ENCODE results near the gene PARD3. TPM values are rescaled to one million over a fixed set of nuclear protein-coding genes. Genes with fewer than 3 reads are reported as not detected.

PARD3 gene
- total RNA-seq, 2 donors from 2014 or later: 59.6 to 74.6 TPM

- Mint-ChIP-seq H3K36me3 (ENCODE audit: low read depth) (peaks cover 39% of the 10 kb centered on the region), H3K27ac (no peak overlapping the region), H3K4me3 (no peak overlapping the region), H3K27me3 (ENCODE audit: insufficient read depth) (no peaks in the 10 kb centered on the region), H3K9me3 (peaks cover 2% of the 10 kb centered on the region), H3K4me1 (no peaks in the 10 kb centered on the region)
- peaks cover 56% of the 10 kb centered on the region for H3K36me3 ChIP-seq (ENCODE audit: control insufficient read depth, insufficient read depth, low read length)
- no peak for DNase-seq
- H3K4me3 ChIP-seq (ENCODE audit: low read length): no peak overlapping the region
- no peak overlapping the region for H3K9ac ChIP-seq (ENCODE audit: extremely low read depth, low read length, poor library complexity, severe bottlenecking)
- TF ChIP-seq CTCF (conservative IDR thresholded peaks at IDR 0.05): no peak
- H3K4me1 ChIP-seq (ENCODE audit: control insufficient read depth, insufficient read depth, low read length): no peaks in the 10 kb centered on the region
- H3K27ac ChIP-seq (ENCODE audit: low read depth, low read length): no peak overlapping the region
- H3K9me3 ChIP-seq (ENCODE audit: control insufficient read depth, low read length): peaks cover 10% of the 10 kb centered on the region
- WGBS, 2 experiments (ENCODE audit: insufficient coverage in 1 of 2, insufficient read length in 1 of 2): 80 to 100% methylated on average over 1 to 3 of the region's 3 CpGs
- H3K27me3 ChIP-seq (ENCODE audit: control insufficient read depth, insufficient read depth, low read length, poor library complexity, severe bottlenecking): no peaks in the 10 kb centered on the region
These were observed 468.0 kb downstream of the PARD3 start for GRCh38 chr10:34347131-34347530.

GRCh38 chr10:34346516-34347100 lies 468.5 kb downstream of the PARD3 start:
- DNase-seq: no peak
- Histone ChIP-seq H3K9me3 (ENCODE audit: control insufficient read depth, low read length) (peaks cover 10% of the 10 kb centered on the region), H3K27ac (ENCODE audit: low read depth, low read length) (no peak overlapping the region), H3K27me3 (ENCODE audit: control insufficient read depth, insufficient read depth, low read length, poor library complexity, severe bottlenecking) (no peaks in the 10 kb centered on the region), H3K36me3 (ENCODE audit: control insufficient read depth, insufficient read depth, low read length) (peaks cover 56% of the 10 kb centered on the region), H3K4me1 (ENCODE audit: control insufficient read depth, insufficient read depth, low read length) (no peaks in the 10 kb centered on the region), H3K4me3 (ENCODE audit: low read length) (no peak overlapping the region), H3K9ac (ENCODE audit: extremely low read depth, low read length, poor library complexity, severe bottlenecking) (no peak overlapping the region)
- H3K27me3 Mint-ChIP-seq (ENCODE audit: insufficient read depth): no peaks in the 10 kb centered on the region
- 100% methylated on average over 1 of the region's 1 CpG for WGBS, 2 experiments (ENCODE audit: insufficient coverage in 1 of 2, insufficient read length in 1 of 2)
- H3K36me3 Mint-ChIP-seq (ENCODE audit: low read depth): peaks cover 34% of the 10 kb centered on the region
- H3K27ac Mint-ChIP-seq: no peak overlapping the region
- H3K4me3 Mint-ChIP-seq: no peak overlapping the region
- H3K4me1 Mint-ChIP-seq: no peaks in the 10 kb centered on the region
- peaks cover 1% of the 10 kb centered on the region for H3K9me3 Mint-ChIP-seq
- no peak for TF ChIP-seq CTCF (conservative IDR thresholded peaks at IDR 0.05)

GRCh38 chr10:34345383-34345782 lies 469.7 kb downstream of the PARD3 start:
- no peak for DNase-seq
- Histone ChIP-seq H3K27ac (ENCODE audit: low read depth, low read length) (no peak overlapping the region), H3K36me3 (ENCODE audit: control insufficient read depth, insufficient read depth, low read length) (peaks cover 57% of the 10 kb centered on the region), H3K4me1 (ENCODE audit: control insufficient read depth, insufficient read depth, low read length) (no peaks in the 10 kb centered on the region), H3K9ac (ENCODE audit: extremely low read depth, low read length, poor library complexity, severe bottlenecking) (no peak overlapping the region), H3K4me3 (ENCODE audit: low read length) (no peak overlapping the region), H3K27me3 (ENCODE audit: control insufficient read depth, insufficient read depth, low read length, poor library complexity, severe bottlenecking) (no peaks in the 10 kb centered on the region), H3K9me3 (ENCODE audit: control insufficient read depth, low read length) (peaks cover 5% of the 10 kb centered on the region)
- no peak overlapping the region for H3K4me3 Mint-ChIP-seq
- no peaks in the 10 kb centered on the region for H3K4me1 Mint-ChIP-seq
- H3K36me3 Mint-ChIP-seq (ENCODE audit: low read depth): peaks cover 30% of the 10 kb centered on the region
- no peaks in the 10 kb centered on the region for H3K27me3 Mint-ChIP-seq (ENCODE audit: insufficient read depth)
- H3K27ac Mint-ChIP-seq: no peak overlapping the region
- WGBS, 2 experiments (ENCODE audit: insufficient coverage in 1 of 2, insufficient read length in 1 of 2): 89 to 93% methylated on average over 5 of the region's 5 CpGs
- TF ChIP-seq CTCF (conservative IDR thresholded peaks at IDR 0.05): no peak
- peaks cover 1% of the 10 kb centered on the region for H3K9me3 Mint-ChIP-seq

Data from endodermal cell (in vitro differentiated cells).